Upper lobe of right lung (tissue), 1 donor: ENCODE results near the gene COX4I1. TPM values are rescaled to one million over a fixed set of nuclear protein-coding genes. Genes with fewer than 3 reads are reported as not detected.

ENCODE experiments used
- ATAC-seq: fragments of 200-7000 bp; cut with Tn5 transposase; one replicate; pipeline ENCODE4 v1.9.1; 2020; ENCODE audit warnings: mild to moderate bottlenecking, moderate library complexity
- DNase-seq: peaks from one replicate; pipeline ENCODE4 v3.0.0-alpha.2; 2020
- H3K27ac ChIP-seq: fragments of 200-600 bp; one replicate; pipeline ENCODE4 v1.8.0; 2022
- H3K27me3 ChIP-seq: fragments of 200-600 bp; one replicate; pipeline ENCODE4 v1.8.0; 2022; ENCODE audit warnings: mild to moderate bottlenecking
- H3K36me3 ChIP-seq: fragments of 200-600 bp; one replicate; pipeline ENCODE4 v1.8.0; 2022
- H3K4me1 ChIP-seq: fragments of 200-600 bp; one replicate; pipeline ENCODE4 v1.8.0; 2022
- H3K4me3 ChIP-seq: fragments of 200-600 bp; one replicate; pipeline ENCODE4 v1.8.0; 2022; ENCODE audit warnings: mild to moderate bottlenecking
- H3K9me3 ChIP-seq: fragments of 200-600 bp; one replicate; pipeline ENCODE4 v1.8.0; 2022
- intact Hi-C: fragments of 100-400 bp; cut with DNase I; formaldehyde crosslinking; loops from one replicate; pipeline ENCODE4 v1.11.0; 2022
- total RNA-seq: library from RNA; stranded (reverse); fragmentation: NEBNext Ultra II Directional; extraction: Animal tissue kit (Norgen Biotek cat#: 25700); gene quantifications from one replicate; pipeline ENCODE4 v1.2.1, GENCODE V29; 2021
- TF ChIP-seq, protein P1 (sequence below): fragments of 200-600 bp; IDR thresholded peaks from one replicate; pipeline ENCODE4 v1.8.0; 2022; ENCODE audit warnings: antibody characterized with exemption
- donor health status: DM: no; HTN: yes; CAD: no; lungs with severe emphysema.

COX4I1 gene
- total RNA-seq, 1 donor from 2014 or later, result 382 TPM

DNA sequence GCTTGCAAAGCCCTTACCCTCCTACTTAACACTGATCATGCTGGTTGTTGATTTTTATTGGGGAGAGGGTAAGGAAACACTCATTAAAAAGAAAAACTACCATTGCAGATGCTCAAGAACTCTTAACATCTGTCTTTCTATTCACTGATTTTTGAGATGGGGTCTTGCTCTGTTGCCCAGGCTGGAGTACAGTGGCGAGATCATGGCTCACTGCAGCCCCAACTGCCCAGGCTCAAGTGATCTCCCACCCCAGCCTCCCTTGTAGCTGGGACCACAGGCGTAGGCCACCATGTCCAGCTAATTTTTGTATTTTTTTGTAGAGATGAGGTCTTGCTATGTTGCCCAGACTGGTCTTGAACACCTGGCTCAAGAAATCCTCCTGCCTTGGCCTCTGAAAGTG, 14.7 kb upstream of the COX4I1 start:
- no peak for ATAC-seq

DNA sequence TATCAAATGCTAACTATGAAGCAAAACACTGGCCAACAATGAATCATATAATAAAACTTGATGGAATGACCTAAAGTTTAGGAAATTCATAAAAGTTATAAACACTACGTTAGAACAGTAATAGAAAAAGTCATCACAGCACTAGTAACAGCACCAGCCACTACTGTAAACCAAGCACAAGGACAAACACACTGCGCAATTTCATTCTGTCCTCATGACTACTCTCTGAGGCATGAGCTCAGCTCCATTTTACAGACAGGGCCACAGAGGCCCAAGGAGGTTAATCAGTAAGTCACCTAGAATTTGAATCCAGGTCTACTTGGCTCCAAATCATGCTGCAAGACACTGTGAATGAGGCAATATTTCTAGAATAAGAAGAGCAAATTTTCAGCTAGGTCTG, 13.6 kb upstream of the COX4I1 start:
- TF ChIP-seq, protein P1, sequence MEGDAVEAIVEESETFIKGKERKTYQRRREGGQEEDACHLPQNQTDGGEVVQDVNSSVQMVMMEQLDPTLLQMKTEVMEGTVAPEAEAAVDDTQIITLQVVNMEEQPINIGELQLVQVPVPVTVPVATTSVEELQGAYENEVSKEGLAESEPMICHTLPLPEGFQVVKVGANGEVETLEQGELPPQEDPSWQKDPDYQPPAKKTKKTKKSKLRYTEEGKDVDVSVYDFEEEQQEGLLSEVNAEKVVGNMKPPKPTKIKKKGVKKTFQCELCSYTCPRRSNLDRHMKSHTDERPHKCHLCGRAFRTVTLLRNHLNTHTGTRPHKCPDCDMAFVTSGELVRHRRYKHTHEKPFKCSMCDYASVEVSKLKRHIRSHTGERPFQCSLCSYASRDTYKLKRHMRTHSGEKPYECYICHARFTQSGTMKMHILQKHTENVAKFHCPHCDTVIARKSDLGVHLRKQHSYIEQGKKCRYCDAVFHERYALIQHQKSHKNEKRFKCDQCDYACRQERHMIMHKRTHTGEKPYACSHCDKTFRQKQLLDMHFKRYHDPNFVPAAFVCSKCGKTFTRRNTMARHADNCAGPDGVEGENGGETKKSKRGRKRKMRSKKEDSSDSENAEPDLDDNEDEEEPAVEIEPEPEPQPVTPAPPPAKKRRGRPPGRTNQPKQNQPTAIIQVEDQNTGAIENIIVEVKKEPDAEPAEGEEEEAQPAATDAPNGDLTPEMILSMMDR, result no peak
- H3K9me3 ChIP-seq, result no peaks in the 10 kb centered on the region
- H3K27ac ChIP-seq, result no peak overlapping the region
- no peak overlapping the region for H3K4me3 ChIP-seq
- H3K36me3 ChIP-seq, result peaks cover 35% of the 10 kb centered on the region
- ATAC-seq (no peak), DNase-seq (no peak)
- intact Hi-C loops, result no loop called here
- H3K27me3 ChIP-seq, result no peaks in the 10 kb centered on the region
- H3K4me1 ChIP-seq, result peaks cover 10% of the 10 kb centered on the region

More for the DNA sequence above, 14.7 kb upstream of the COX4I1 start:
- H3K27me3 ChIP-seq, result no peaks in the 10 kb centered on the region
- no peak overlapping the region for H3K27ac ChIP-seq
- H3K4me3 ChIP-seq, result no peak overlapping the region
- H3K36me3 ChIP-seq, result peaks cover 47% of the 10 kb centered on the region
- TF ChIP-seq, protein P1, result no peak
- intact Hi-C loops, result no loop called here
- no peaks in the 10 kb centered on the region for H3K9me3 ChIP-seq
- DNase-seq, result no peak
- H3K4me1 ChIP-seq, result peaks cover 10% of the 10 kb centered on the region

DNA sequence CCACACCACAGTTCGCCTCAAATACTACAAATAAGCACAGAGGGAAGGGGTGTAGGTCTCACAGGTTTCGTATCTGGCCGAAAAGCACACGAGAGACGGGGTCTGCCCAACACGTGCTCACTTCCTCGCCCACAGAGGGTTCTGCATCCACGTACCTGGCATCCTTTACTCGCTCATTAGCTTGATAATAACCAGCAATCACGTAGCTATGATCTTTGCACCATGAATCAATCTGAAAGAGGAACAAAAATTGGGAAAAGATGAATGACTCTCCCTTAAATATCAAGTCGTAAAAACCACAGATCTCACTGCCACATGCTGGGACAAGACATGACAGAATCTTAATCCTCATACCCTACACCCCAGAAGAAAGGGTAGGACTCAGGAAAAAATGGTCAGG, 10.7 kb upstream of the COX4I1 start:
- H3K4me1 ChIP-seq, result no peaks in the 10 kb centered on the region
- intact Hi-C loops, result no loop called here
- DNase-seq, result no peak
- TF ChIP-seq, protein P1, result no peak
- no peaks in the 10 kb centered on the region for H3K9me3 ChIP-seq
- H3K4me3 ChIP-seq, result no peak overlapping the region
- H3K27me3 ChIP-seq, result no peaks in the 10 kb centered on the region
- no peak overlapping the region for H3K27ac ChIP-seq
- no peak for ATAC-seq
- peaks cover 38% of the 10 kb centered on the region for H3K36me3 ChIP-seq

DNA sequence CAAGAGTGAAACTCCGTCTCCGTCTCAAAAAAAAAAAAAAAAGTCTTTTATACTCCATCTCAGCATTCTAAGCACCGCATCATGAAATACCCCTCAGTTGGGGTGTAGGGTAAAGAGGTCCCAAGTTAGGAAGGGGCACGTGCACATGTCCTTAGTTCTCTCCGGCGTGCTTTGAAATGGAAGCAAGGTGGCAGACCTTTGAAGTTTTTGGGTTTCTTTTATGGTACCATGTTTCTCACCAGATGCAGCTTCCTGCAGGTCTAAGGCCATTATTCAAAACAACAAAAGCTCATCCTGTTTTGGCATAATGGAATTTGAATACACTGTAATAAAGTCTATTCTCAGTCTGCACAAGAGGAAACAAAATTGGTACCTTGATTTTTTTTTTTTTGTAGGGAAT, 9.7 kb upstream of the COX4I1 start:
- DNase-seq (no peak), ATAC-seq (no peak)
- no peaks in the 10 kb centered on the region for H3K9me3 ChIP-seq
- H3K4me3 ChIP-seq, result no peak overlapping the region
- H3K27me3 ChIP-seq, result no peaks in the 10 kb centered on the region
- intact Hi-C loops, result no loop called here
- H3K27ac ChIP-seq, result no peak overlapping the region
- peaks cover 38% of the 10 kb centered on the region for H3K36me3 ChIP-seq
- TF ChIP-seq, protein P1, result no peak
- H3K4me1 ChIP-seq, result no peaks in the 10 kb centered on the region

DNA sequence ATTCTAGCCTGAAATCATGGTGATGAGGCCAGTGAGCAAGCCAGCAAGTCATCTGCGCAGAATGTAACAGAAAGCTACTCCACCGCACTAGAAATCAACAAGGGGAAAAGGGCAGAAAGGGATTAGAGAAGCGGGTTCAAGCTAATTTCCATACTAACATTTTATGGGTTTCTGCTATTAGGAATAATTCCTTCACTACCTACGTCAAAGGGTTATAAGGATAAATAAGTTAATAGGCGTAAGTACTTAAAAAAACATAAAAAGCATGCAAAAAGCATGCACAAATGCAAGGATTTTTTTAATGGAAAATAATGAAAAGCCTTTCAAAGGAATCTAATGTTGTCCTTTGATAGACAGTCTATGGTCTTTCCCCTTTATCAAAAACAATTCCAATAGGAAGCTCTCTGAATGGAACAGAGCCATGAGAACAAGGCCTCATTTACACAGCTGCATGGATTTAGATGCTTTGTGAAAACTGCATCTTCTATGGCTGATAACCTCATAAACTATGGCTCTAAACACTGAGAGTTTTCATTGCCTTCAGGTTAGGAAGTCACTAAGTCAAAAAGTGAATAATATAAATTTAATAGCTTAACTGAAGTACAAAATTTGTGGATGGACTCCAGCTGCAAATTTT, 5.7 kb upstream of the COX4I1 start:
- TF ChIP-seq, protein P1, result no peak
- intact Hi-C loops, result no loop called here
- Histone ChIP-seq H3K4me1 (peaks cover 14% of the 10 kb centered on the region), H3K27ac (no peak overlapping the region), H3K9me3 (no peaks in the 10 kb centered on the region), H3K27me3 (no peaks in the 10 kb centered on the region), H3K4me3 (no peak overlapping the region), H3K36me3 (peaks cover 30% of the 10 kb centered on the region)
- no peak for DNase-seq
- ATAC-seq, result no peak

DNA sequence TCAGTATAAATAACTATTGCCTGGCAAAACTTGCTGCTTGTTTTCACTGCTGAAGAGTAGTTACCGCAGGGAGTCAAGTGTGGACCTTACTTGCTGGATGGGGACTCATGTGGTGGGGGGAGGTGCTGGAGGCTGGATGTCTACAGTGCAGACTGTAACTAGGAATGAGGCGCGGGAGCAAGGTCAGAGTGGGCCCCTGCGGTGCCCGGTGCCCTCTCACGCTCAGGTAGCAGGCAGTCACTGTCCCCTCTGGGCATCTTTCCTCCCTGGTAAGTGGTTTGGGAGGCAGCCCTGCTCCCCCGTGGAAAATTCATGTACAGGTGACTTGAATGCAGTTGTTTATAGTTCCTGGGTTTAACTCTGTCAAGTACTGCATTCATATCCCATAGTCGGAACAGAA, 4.8 kb upstream of the COX4I1 start:
- H3K27me3 ChIP-seq, result no peaks in the 10 kb centered on the region
- H3K27ac ChIP-seq, result no peak overlapping the region
- no peak for DNase-seq
- H3K36me3 ChIP-seq, result peaks cover 29% of the 10 kb centered on the region
- H3K9me3 ChIP-seq, result no peaks in the 10 kb centered on the region
- intact Hi-C loops, result no loop called here
- peaks cover 14% of the 10 kb centered on the region for H3K4me1 ChIP-seq
- no peak overlapping the region for H3K4me3 ChIP-seq
- ATAC-seq, result no peak
- TF ChIP-seq, protein P1, result no peak
